Measurements from ENCODE around the gene KRT84.

KRT84 gene

GRCh38 chr12:52402873-52403540 is 17.6 kb upstream of the KRT84 start:
- no peak overlapping the region for H3K4me3 ChIP-seq (ENCODE audit: low read depth, low read length)
- no peak for DNase-seq (ENCODE audit: low read depth)
- no peak for TF ChIP-seq CTCF (IDR thresholded peaks at IDR 0.05; ENCODE audit: control insufficient read depth, extremely low read depth, insufficient read depth)

GRCh38 chr12:52402377-52402776 is 16.9 kb upstream of the KRT84 start:
- no peak for TF ChIP-seq CTCF (IDR thresholded peaks at IDR 0.05; ENCODE audit: control insufficient read depth, extremely low read depth, insufficient read depth)
- DNase-seq (ENCODE audit: low read depth) = no peak

GRCh38 chr12:52401926-52402325 is 16.5 kb upstream of the KRT84 start:
- H3K4me3 ChIP-seq (ENCODE audit: low read depth, low read length) = no peak overlapping the region
- TF ChIP-seq CTCF (IDR thresholded peaks at IDR 0.05; ENCODE audit: control insufficient read depth, extremely low read depth, insufficient read depth) = no peak
- DNase-seq (ENCODE audit: low read depth) = no peak

More at GRCh38 chr12:52402377-52402776, 16.9 kb upstream of the KRT84 start:
- H3K4me3 ChIP-seq (ENCODE audit: low read depth, low read length) = no peak overlapping the region

GRCh38 chr12:52401526-52401925 is 16.1 kb upstream of the KRT84 start:
- DNase-seq (ENCODE audit: low read depth) = no peak
- TF ChIP-seq CTCF (IDR thresholded peaks at IDR 0.05; ENCODE audit: control insufficient read depth, extremely low read depth, insufficient read depth) = no peak
- H3K4me3 ChIP-seq (ENCODE audit: low read depth, low read length) = no peak overlapping the region

GRCh38 chr12:52400906-52401305 is 15.5 kb upstream of the KRT84 start:
- DNase-seq (ENCODE audit: low read depth) = no peak
- no peak overlapping the region for H3K4me3 ChIP-seq (ENCODE audit: low read depth, low read length)
- TF ChIP-seq CTCF (IDR thresholded peaks at IDR 0.05; ENCODE audit: control insufficient read depth, extremely low read depth, insufficient read depth) = no peak

- DNase-seq (ENCODE audit: low read depth) = no peak
- no peak overlapping the region for H3K4me3 ChIP-seq (ENCODE audit: low read depth, low read length)
- TF ChIP-seq CTCF (IDR thresholded peaks at IDR 0.05; ENCODE audit: control insufficient read depth, extremely low read depth, insufficient read depth) = no peak
Measured at GRCh38 chr12:52399756-52400155, 14.3 kb upstream of the KRT84 start.

GRCh38 chr12:52398176-52398575 is 12.7 kb upstream of the KRT84 start:
- no peak for DNase-seq (ENCODE audit: low read depth)
- TF ChIP-seq CTCF (IDR thresholded peaks at IDR 0.05; ENCODE audit: control insufficient read depth, extremely low read depth, insufficient read depth) = no peak
- no peak overlapping the region for H3K4me3 ChIP-seq (ENCODE audit: low read depth, low read length)

Data from LNCaP clone FGC (cell line).